SK-N-SH (cell line): ENCODE data around the gene CACNA1E. TPM values are rescaled to one million over a fixed set of nuclear protein-coding genes. Genes with fewer than 3 reads are reported as not detected.

Experiments used
- CTCF ChIA-PET: fragments of 300-600, 350-600 bp; formaldehyde crosslinking; extraction: SDS; loops from one replicate; lab custom pipeline; 2021; lab: Yijun Ruan, JAX
- POLR2A ChIA-PET: fragments of 350-600 bp; sonication (Branson Sonifier 250); formaldehyde crosslinking; extraction: SDS; loops from one replicate; lab custom pipeline; 2020; ENCODE audit warnings: antibody characterized with exemption, inconsistent platforms; lab: Yijun Ruan, JAX
- DNase-seq: peaks from one replicate; pipeline ENCODE4 v3.0.0; 2012
- H2AFZ ChIP-seq: fragments of 200-600 bp; sonication (generic); 2 replicates; pipeline ENCODE4 v1.8.1; 2016; ENCODE audit warnings: antibody characterized with exemption, mild to moderate bottlenecking, low read depth
- H3F3A ChIP-seq: fragments of 200-600 bp; sonication (generic); replicated peaks from 2 replicates; pipeline ENCODE3; 2016; ENCODE audit warnings: antibody characterized with exemption, mild to moderate bottlenecking; ENCODE audit not compliant: insufficient read depth
- H3K27ac ChIP-seq, 2 experiments: fragments of 200-500 bp in 1 of 2; fragments of 200-600 bp in 1 of 2; sonication (Bioruptor generic) in 1 of 2; sonication (generic), shearing (Covaris generic) in 1 of 2; 2 replicates each; pipeline versions ENCODE4 v1.5.1 to v1.6.1; 2014 to 2016; ENCODE audit warnings: low read depth in 2 of 2, inconsistent platforms in 1 of 2, low read length in 1 of 2, mild to moderate bottlenecking in 1 of 2, mixed read lengths in 1 of 2
- H3K27me3 ChIP-seq: fragments of 200-600 bp; sonication (generic), shearing (Covaris generic); 2 replicates; pipeline ENCODE4 v1.6.1; 2016; ENCODE audit warnings: mixed run types; ENCODE audit not compliant: insufficient read depth
- H3K36me3 ChIP-seq, 2 experiments: fragments of 200-500 bp in 1 of 2; fragments of 200-600 bp in 1 of 2; sonication (Bioruptor generic) in 1 of 2; sonication (generic) in 1 of 2; replicated peaks in 1 of 2; 2 replicates each; pipeline versions ENCODE3 to v1.5.1; 2014 to 2016; ENCODE audit warnings: low read length in 1 of 2, mild to moderate bottlenecking in 1 of 2; ENCODE audit not compliant: insufficient read depth in 2 of 2, control insufficient read depth in 1 of 2
- H3K4me1 ChIP-seq, 2 experiments: fragments of 200-500 bp in 1 of 2; fragments of 200-600 bp in 1 of 2; sonication (Bioruptor generic) in 1 of 2; sonication (generic), shearing (Covaris generic) in 1 of 2; 2 replicates each; pipeline versions ENCODE4 v1.5.1 to v1.6.1; 2014 to 2016; ENCODE audit warnings: low read depth in 1 of 2, low read length in 1 of 2, mixed run types in 1 of 2; ENCODE audit not compliant: insufficient read depth in 2 of 2, control insufficient read depth in 1 of 2
- H3K4me2 ChIP-seq: fragments of 200-600 bp; sonication (generic), shearing (Covaris generic); 2 replicates; pipeline ENCODE4 v1.6.1; 2017; ENCODE audit warnings: mixed run types
- H3K4me3 ChIP-seq, 2 experiments: fragments of 200-500 bp in 1 of 2; fragments of 200-600 bp in 1 of 2; sonication (Bioruptor generic) in 1 of 2; sonication (generic), shearing (Covaris generic) in 1 of 2; 2 replicates each; pipeline versions ENCODE4 v1.5.1 to v1.8.1; 2014 to 2016; ENCODE audit warnings: low read depth in 2 of 2, inconsistent platforms in 1 of 2, low read length in 1 of 2, mild to moderate bottlenecking in 1 of 2, mixed read lengths in 1 of 2, moderate library complexity in 1 of 2
- H3K79me2 ChIP-seq: fragments of 200-600 bp; sonication (generic); 2 replicates; pipeline ENCODE4 v1.8.1; 2017; ENCODE audit warnings: mild to moderate bottlenecking; ENCODE audit not compliant: insufficient read depth
- H3K9ac ChIP-seq: fragments of 200-600 bp; sonication (generic); 2 replicates; pipeline ENCODE4 v1.6.1; 2017; ENCODE audit warnings: mixed run types
- H3K9me2 ChIP-seq: fragments of 200-600 bp; sonication (generic); 2 replicates; pipeline ENCODE4 v1.6.1; 2017; ENCODE audit warnings: mixed run types
- H3K9me3 ChIP-seq: fragments of 200-600 bp; sonication (generic); 2 replicates; pipeline ENCODE4 v1.6.1; 2017; ENCODE audit warnings: mixed run types, mild to moderate bottlenecking, moderate library complexity
- H4K20me1 ChIP-seq: fragments of 200-600 bp; sonication (generic); 2 replicates; pipeline ENCODE4 v1.6.1; 2017; ENCODE audit warnings: mild to moderate bottlenecking, mixed run types; ENCODE audit not compliant: insufficient read depth
- ELF1 ChIP-seq: IDR thresholded peaks from 2 replicates; pipeline ENCODE4 v1.4.0; 2012
- EZH2phosphoT487 ChIP-seq: fragments of 200-600 bp; sonication (generic); IDR thresholded peaks from 2 replicates; pipeline ENCODE4 v1.6.1; 2017; ENCODE audit warnings: low read depth, mixed run types, mild to moderate bottlenecking, antibody characterized with exemption, moderate library complexity, borderline replicate concordance
- FOSL2 ChIP-seq: IDR thresholded peaks from 2 replicates; pipeline ENCODE4 v1.4.0; 2012; ENCODE audit warnings: low read depth, mild to moderate bottlenecking, moderate library complexity, borderline replicate concordance
- FOXJ3 ChIP-seq: sonication (generic); formaldehyde crosslinking; IDR thresholded peaks from 2 replicates; pipeline ENCODE4 v1.5.1; 2020; ENCODE audit warnings: mild to moderate bottlenecking, missing genetic modification reagents
- FOXM1 ChIP-seq: IDR thresholded peaks from 2 replicates; pipeline ENCODE4 v1.4.0; 2012; ENCODE audit warnings: low read depth, mild to moderate bottlenecking
- GATA2 ChIP-seq: sonication (generic); formaldehyde crosslinking; IDR thresholded peaks from 2 replicates; pipeline ENCODE4 v1.5.0; 2020; ENCODE audit warnings: mild to moderate bottlenecking, missing genetic modification reagents
- JUND ChIP-seq: IDR thresholded peaks from 2 replicates; pipeline ENCODE4 v1.4.0; 2012
- MEF2A ChIP-seq: IDR thresholded peaks from 2 replicates; pipeline ENCODE4 v1.4.0; 2012; ENCODE audit warnings: low read depth, borderline replicate concordance
- MXI1 ChIP-seq: IDR thresholded peaks from 2 replicates; pipeline ENCODE4 v1.6.1; 2012; ENCODE audit warnings: mild to moderate bottlenecking, low read depth, low read length, improper control_type of control experiment
- NFIC ChIP-seq: IDR thresholded peaks from 2 replicates; pipeline ENCODE4 v1.4.0; 2012; ENCODE audit warnings: borderline replicate concordance
- RCOR1 ChIP-seq: fragments of 150-350 bp; IDR thresholded peaks from 2 replicates; pipeline ENCODE4 v1.6.1; 2017; ENCODE audit warnings: antibody characterized with exemption, low read length
- REST ChIP-seq: IDR thresholded peaks from 2 replicates; pipeline ENCODE4 v1.6.1; 2012; ENCODE audit warnings: mild to moderate bottlenecking, low read depth, low read length, moderate library complexity
- RXRA ChIP-seq: IDR thresholded peaks from 2 replicates; pipeline ENCODE4 v1.4.0; 2012; ENCODE audit warnings: low read depth, mild to moderate bottlenecking, borderline replicate concordance
- SMC3 ChIP-seq: IDR thresholded peaks from 2 replicates; pipeline ENCODE4 v1.6.1; 2012; ENCODE audit warnings: low read depth, low read length, improper control_type of control experiment
- TAF1 ChIP-seq: IDR thresholded peaks from 2 replicates; pipeline ENCODE4 v1.6.1; 2012; ENCODE audit warnings: low read depth, mild to moderate bottlenecking, low read length, moderate library complexity, borderline replicate concordance
- TCF12 ChIP-seq: IDR thresholded peaks from 2 replicates; pipeline ENCODE4 v1.4.0; 2012
- TEAD4 ChIP-seq: IDR thresholded peaks from 2 replicates; pipeline ENCODE4 v1.4.0; 2012; ENCODE audit warnings: mild to moderate bottlenecking, borderline replicate concordance; ENCODE audit not compliant: insufficient read depth
- WGBS: methylation state at CpG from one replicate; pipeline ENCODE4 v1.1.6; 2017; ENCODE audit warnings: low lambda C conversion rate; 5-methylcytosine and 5-hydroxymethylcytosine counted together
- polyA plus RNA-seq, 3 experiments: library from polyadenylated mRNA; depleted of rRNA; stranded (reverse); fragments of >200 nt; gene quantifications; 2 replicates each; pipeline ENCODE4 v1.2.3, GENCODE V29; 2012
- TF ChIP-seq, protein P1 (sequence below): fragments of 150-350 bp; IDR thresholded peaks from 2 replicates; pipeline ENCODE4 v1.6.1; 2016; ENCODE audit warnings: mild to moderate bottlenecking, low read depth, low read length
- TF ChIP-seq, protein P2 (sequence below): IDR thresholded peaks from 2 replicates; pipeline ENCODE4; 2012
- TF ChIP-seq, protein P3 (sequence below): IDR thresholded peaks from 2 replicates; pipeline ENCODE4 v1.4.0; 2012; ENCODE audit warnings: low read depth, borderline replicate concordance

CACNA1E gene
- polyA plus RNA-seq, 1 of the 3 experiments (the other 2 are of a cell fraction): not detected

DNA sequence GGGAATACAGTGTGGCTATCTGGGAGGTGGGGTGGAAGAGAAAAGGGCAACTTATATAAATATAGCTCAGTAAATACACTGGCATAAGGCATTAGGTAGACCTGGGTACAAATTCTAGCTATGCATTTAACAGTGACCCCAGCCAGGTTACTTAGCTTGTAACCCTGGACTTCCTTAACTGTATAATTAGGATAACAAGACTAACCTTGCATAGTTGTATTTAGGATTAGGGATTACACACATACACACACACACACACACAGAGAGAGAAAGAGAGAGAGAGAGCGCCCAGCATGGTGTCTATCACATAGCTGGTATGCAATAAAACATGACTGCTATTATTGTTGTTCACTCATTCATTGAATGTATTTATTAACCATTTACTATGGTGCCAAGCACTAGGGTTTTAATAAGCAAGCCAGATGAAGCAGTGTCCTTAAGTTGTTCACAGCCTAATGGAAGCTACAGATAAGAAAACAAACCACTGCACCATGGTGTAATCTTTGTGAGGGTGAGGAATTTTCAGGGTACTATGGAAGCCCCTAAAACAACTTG, 326.8 kb downstream of the CACNA1E start:
- no peak overlapping the region for H3K9ac ChIP-seq
- DNase-seq: no peak
- no peaks in the 10 kb centered on the region for H3K27me3 ChIP-seq
- ChIA-PET CTCF (interaction anchor here (0.8 to 1.3 kb wide), 3 partner anchors 9 to 620 kb away, joined by 3 to 4 read pairs (median 3); no protein-coding TSS in a partner anchor), POLR2A (no interaction called here)
- H3K36me3 ChIP-seq: no peaks in the 10 kb centered on the region
- TF ChIP-seq FOXM1 (no peak), EZH2phosphoT487 (no peak), FOXJ3 (CRISPR knock-in tag) (no peak), RCOR1 (no peak), ELF1 (no peak), MEF2A (no peak), JUND (no peak), GATA2 (CRISPR knock-in tag) (no peak), TEAD4 (no peak), SMC3 (no peak), RXRA (no peak), FOSL2 (no peak), TAF1 (no peak), TCF12 (no peak)
- TF ChIP-seq, protein P1, sequence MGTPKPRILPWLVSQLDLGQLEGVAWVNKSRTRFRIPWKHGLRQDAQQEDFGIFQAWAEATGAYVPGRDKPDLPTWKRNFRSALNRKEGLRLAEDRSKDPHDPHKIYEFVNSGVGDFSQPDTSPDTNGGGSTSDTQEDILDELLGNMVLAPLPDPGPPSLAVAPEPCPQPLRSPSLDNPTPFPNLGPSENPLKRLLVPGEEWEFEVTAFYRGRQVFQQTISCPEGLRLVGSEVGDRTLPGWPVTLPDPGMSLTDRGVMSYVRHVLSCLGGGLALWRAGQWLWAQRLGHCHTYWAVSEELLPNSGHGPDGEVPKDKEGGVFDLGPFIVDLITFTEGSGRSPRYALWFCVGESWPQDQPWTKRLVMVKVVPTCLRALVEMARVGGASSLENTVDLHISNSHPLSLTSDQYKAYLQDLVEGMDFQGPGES: no peak
- TF ChIP-seq, protein P2, sequence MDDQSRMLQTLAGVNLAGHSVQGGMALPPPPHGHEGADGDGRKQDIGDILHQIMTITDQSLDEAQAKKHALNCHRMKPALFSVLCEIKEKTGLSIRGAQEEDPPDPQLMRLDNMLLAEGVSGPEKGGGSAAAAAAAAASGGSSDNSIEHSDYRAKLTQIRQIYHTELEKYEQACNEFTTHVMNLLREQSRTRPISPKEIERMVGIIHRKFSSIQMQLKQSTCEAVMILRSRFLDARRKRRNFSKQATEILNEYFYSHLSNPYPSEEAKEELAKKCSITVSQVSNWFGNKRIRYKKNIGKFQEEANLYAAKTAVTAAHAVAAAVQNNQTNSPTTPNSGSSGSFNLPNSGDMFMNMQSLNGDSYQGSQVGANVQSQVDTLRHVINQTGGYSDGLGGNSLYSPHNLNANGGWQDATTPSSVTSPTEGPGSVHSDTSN: no peak
- TF ChIP-seq, protein P3, sequence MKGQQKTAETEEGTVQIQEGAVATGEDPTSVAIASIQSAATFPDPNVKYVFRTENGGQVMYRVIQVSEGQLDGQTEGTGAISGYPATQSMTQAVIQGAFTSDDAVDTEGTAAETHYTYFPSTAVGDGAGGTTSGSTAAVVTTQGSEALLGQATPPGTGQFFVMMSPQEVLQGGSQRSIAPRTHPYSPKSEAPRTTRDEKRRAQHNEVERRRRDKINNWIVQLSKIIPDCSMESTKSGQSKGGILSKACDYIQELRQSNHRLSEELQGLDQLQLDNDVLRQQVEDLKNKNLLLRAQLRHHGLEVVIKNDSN: no peak
- TF ChIP-seq, all 33 proteins: peak for 0
- WGBS: 5% methylated on average over 1 of the region's 1 CpG
- Histone ChIP-seq H3K4me1 (no peaks in the 10 kb centered on the region), H4K20me1 (no peaks in the 10 kb centered on the region), H3K79me2 (no peaks in the 10 kb centered on the region), H3K4me2 (no peak overlapping the region), H3K9me2 (no peaks in the 10 kb centered on the region), H3K4me3 (no peak overlapping the region), H3K9me3 (no peaks in the 10 kb centered on the region), H2AFZ (no peak overlapping the region), H3F3A (no peaks in the 10 kb centered on the region), H3K27ac (no peak overlapping the region)

DNA sequence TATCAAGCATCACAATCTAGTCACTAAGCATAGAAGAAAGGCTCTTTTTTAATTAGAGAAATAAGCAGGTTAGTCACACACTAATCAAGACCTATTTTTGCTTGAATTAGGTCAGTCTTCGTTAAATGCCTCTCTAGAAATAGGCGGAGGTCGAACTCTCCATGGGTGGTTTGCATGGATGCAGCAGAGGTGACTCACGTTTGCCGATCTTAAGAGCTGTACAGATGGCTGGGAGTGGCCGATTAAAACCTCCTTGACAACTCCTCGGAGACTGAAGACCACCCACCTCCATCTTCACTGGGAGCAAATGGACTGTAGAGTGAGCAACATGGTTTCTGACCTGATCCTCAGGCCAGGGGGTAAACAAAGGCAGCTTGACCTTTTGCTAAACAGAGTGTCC, 328.9 kb downstream of the CACNA1E start:
- H3K9me2 ChIP-seq: no peaks in the 10 kb centered on the region
- H3K9ac ChIP-seq: no peak overlapping the region
- H3F3A ChIP-seq: no peaks in the 10 kb centered on the region
- no peaks in the 10 kb centered on the region for H4K20me1 ChIP-seq
- POLR2A ChIA-PET: no interaction called here
- no peak for DNase-seq
- H3K79me2 ChIP-seq: no peaks in the 10 kb centered on the region
- CTCF ChIA-PET: no interaction called here
- H3K27ac ChIP-seq: no peak overlapping the region
- no peaks in the 10 kb centered on the region for H3K9me3 ChIP-seq
- no peaks in the 10 kb centered on the region for H3K36me3 ChIP-seq
- H3K27me3 ChIP-seq: no peaks in the 10 kb centered on the region
- H3K4me3 ChIP-seq: no peak overlapping the region
- H3K4me1 ChIP-seq: no peaks in the 10 kb centered on the region
- no peak overlapping the region for H3K4me2 ChIP-seq
- H2AFZ ChIP-seq: no peak overlapping the region
- WGBS: 10% methylated on average over 7 of the region's 7 CpGs
- TF ChIP-seq, protein P2: no peak
- no peak for TF ChIP-seq TEAD4
- no peak for TF ChIP-seq MXI1
- TF ChIP-seq TCF12: no peak
- no peak for TF ChIP-seq NFIC
- no peak for TF ChIP-seq REST
